Erythroblast (primary cell): ENCODE results near the gene LSR.

Experiments used
- GATA1 ChIP-seq: IDR thresholded peaks from 2 replicates; pipeline ENCODE4 v1.6.1; 2011; ENCODE audit warnings: low read depth, mild to moderate bottlenecking, control low read depth, low read length, moderate library complexity
- POLR2A ChIP-seq: IDR thresholded peaks from 2 replicates; pipeline ENCODE4 v1.6.1; 2011; ENCODE audit warnings: mild to moderate bottlenecking, low read length

DNA sequence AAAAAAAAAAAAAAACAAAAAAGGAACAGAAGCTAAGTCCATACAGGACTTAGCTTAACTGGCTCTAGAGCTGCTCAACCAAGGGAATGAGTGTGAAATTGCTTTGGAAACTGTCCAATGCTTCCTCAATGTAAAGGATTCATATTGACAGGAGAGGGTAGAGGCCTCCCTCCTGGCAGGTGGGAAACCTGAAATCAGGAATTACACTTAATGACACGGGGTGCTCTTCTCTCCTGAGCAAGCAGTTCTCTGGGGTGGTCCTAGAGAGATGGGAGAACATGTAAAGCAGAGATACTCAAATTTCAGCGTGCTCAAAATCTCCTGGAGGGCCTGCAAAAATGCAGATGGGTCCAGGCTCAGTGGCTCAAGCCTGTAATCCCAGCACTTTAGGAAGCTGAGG is 39.5 kb downstream of the LSR start:
- TF ChIP-seq POLR2A (no peak), GATA1 (no peak)
